Mammary epithelial cell (primary cell): ENCODE data around the gene PITRM1.

Experiments
- EZH2 ChIP-seq: IDR thresholded peaks from 2 replicates; pipeline ENCODE4 v1.6.1; 2012; ENCODE audit warnings: low read length, inconsistent platforms, borderline replicate concordance
- TF ChIP-seq, protein P1 (sequence below), 2 donors: IDR thresholded peaks in 1 of 2; conservative IDR thresholded peaks in 1 of 2; 2 replicates each; pipeline ENCODE4 v1.5.1; 2011 to 2012; ENCODE audit warnings: inconsistent platforms in 2 of 2, low read length in 2 of 2, mild to moderate bottlenecking in 2 of 2, control low read depth in 1 of 2, low read depth in 1 of 2; ENCODE audit not compliant: insufficient read depth in 1 of 2; ENCODE audit errors: extremely low read depth in 1 of 2

- TF ChIP-seq, protein P1, sequence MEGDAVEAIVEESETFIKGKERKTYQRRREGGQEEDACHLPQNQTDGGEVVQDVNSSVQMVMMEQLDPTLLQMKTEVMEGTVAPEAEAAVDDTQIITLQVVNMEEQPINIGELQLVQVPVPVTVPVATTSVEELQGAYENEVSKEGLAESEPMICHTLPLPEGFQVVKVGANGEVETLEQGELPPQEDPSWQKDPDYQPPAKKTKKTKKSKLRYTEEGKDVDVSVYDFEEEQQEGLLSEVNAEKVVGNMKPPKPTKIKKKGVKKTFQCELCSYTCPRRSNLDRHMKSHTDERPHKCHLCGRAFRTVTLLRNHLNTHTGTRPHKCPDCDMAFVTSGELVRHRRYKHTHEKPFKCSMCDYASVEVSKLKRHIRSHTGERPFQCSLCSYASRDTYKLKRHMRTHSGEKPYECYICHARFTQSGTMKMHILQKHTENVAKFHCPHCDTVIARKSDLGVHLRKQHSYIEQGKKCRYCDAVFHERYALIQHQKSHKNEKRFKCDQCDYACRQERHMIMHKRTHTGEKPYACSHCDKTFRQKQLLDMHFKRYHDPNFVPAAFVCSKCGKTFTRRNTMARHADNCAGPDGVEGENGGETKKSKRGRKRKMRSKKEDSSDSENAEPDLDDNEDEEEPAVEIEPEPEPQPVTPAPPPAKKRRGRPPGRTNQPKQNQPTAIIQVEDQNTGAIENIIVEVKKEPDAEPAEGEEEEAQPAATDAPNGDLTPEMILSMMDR (conservative IDR thresholded peaks at IDR 0.05 in 1 of 2, IDR thresholded peaks at IDR 0.05 in 1 of 2; ENCODE audit: extremely low read depth in 1 of 2, insufficient read depth in 1 of 2, low read depth in 1 of 2, low read length in 2 of 2) = no peak
- TF ChIP-seq EZH2 = no peak
Observed at GRCh38 chr10:3178042-3178441, 5.5 kb upstream of the PITRM1 start.
